ENCODE data around the gene GRB10.

DNA sequence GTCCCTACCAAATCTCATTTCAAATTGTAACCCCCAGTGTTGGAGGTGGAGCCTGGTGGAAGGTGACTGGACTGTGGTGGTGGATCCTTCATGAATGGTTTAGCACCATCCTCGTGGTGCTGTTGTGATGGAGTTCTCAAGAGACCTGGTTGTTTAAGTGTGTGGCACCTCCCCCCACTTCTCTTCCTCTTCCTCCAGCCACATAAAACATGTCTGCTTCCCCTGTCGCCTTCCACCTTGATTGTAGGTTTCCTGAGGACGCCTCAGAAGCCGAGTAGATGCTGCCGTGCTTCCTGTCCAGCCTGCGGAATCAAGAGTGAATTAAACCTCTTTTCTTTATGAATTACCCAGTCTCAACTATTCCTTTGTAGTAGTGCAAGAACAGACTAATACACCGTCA, 21.0 kb downstream of the GRB10 start:
- TF ChIP-seq POLR2AphosphoS5 (IDR thresholded peaks at IDR 0.05; ENCODE audit: low read depth, low read length) = no peak
- no peak for TF ChIP-seq GABPA (IDR thresholded peaks at IDR 0.05; ENCODE audit: borderline replicate concordance, insufficient read depth, low read length)
- TF ChIP-seq MAX (IDR thresholded peaks at IDR 0.05) = no peak
- TF ChIP-seq, protein P1, sequence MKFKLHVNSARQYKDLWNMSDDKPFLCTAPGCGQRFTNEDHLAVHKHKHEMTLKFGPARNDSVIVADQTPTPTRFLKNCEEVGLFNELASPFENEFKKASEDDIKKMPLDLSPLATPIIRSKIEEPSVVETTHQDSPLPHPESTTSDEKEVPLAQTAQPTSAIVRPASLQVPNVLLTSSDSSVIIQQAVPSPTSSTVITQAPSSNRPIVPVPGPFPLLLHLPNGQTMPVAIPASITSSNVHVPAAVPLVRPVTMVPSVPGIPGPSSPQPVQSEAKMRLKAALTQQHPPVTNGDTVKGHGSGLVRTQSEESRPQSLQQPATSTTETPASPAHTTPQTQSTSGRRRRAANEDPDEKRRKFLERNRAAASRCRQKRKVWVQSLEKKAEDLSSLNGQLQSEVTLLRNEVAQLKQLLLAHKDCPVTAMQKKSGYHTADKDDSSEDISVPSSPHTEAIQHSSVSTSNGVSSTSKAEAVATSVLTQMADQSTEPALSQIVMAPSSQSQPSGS (IDR thresholded peaks at IDR 0.05; ENCODE audit: low read length) = no peak
- no peak for TF ChIP-seq EZH2 (IDR thresholded peaks at IDR 0.05; ENCODE audit: low read depth, low read length, severe bottlenecking)
- TF ChIP-seq TAF1 (IDR thresholded peaks at IDR 0.05; ENCODE audit: low read depth, low read length) = no peak

Measured in H1 (cell line).